ENCODE results near the gene CTDSP1. TPM values are rescaled to one million over a fixed set of nuclear protein-coding genes. Genes with fewer than 3 reads are reported as not detected.

CTDSP1 gene
- total RNA-seq, 2 donors from 2014 or later: 67.2 to 98.9 TPM

GRCh38 chr2:218367415-218368149 is 32.1 kb upstream of the CTDSP1 start:
- DNase-seq: peak; percentile 86 to 93 (median 89)
- Histone ChIP-seq H3K9me3 (no peaks in the 10 kb centered on the region), H3K36me3 (replicated peaks in 1 of 2; ENCODE audit: insufficient read depth in 1 of 2, low read depth in 2 of 2) (no peaks in the 10 kb centered on the region), H3K4me1 (peaks cover 8% of the 10 kb centered on the region), H3K27me3 (no peaks in the 10 kb centered on the region), H3K27ac (peak overlapping the region; percentile 64 to 95 (median 86)), H3K4me3 (peak overlapping the region; percentile 6 to 27)
- intact Hi-C loops (cut with DNase I): no loop called here
- peak in 1 of 7 experiments; percentile 16 for TF ChIP-seq CTCF (IDR thresholded peaks at IDR 0.05)
- peak; percentile 81 to 96 (median 94) for TF ChIP-seq POLR2A (IDR thresholded peaks at IDR 0.05)
- 2 to 22% methylated on average over 3 to 59 of the region's 60 CpGs for WGBS, 2 donors
- ATAC-seq: peak; percentile 96

- Histone ChIP-seq H3K36me3 (replicated peaks in 1 of 2; ENCODE audit: insufficient read depth in 1 of 2, low read depth in 2 of 2) (no peaks in the 10 kb centered on the region), H3K4me1 (peaks cover 8% of the 10 kb centered on the region), H3K9me3 (no peaks in the 10 kb centered on the region), H3K4me3 (peak overlapping the region; percentile 6 to 27), H3K27me3 (no peaks in the 10 kb centered on the region), H3K27ac (peak overlapping the region; percentile 64 to 95 (median 86))
- no peak for ATAC-seq
- intact Hi-C loops (cut with DNase I): no loop called here
- DNase-seq: no peak
- WGBS, 2 donors: 54 to 56% methylated on average over 16 to 21 of the region's 21 CpGs
- TF ChIP-seq CTCF (IDR thresholded peaks at IDR 0.05): no peak
Measured at GRCh38 chr2:218368150-218368528, 31.5 kb upstream of the CTDSP1 start.

- DNase-seq: peak in 1 of 4 donors; percentile 37
- TF ChIP-seq POLR2A (IDR thresholded peaks at IDR 0.05): peak in 1 of 3 donors; percentile 32
- no peak for TF ChIP-seq CTCF (IDR thresholded peaks at IDR 0.05)
- 41 to 56% methylated on average over 24 to 27 of the region's 27 CpGs for WGBS, 2 donors
- Histone ChIP-seq H3K9me3 (no peaks in the 10 kb centered on the region), H3K36me3 (replicated peaks in 1 of 2; ENCODE audit: insufficient read depth in 1 of 2, low read depth in 2 of 2) (no peaks in the 10 kb centered on the region), H3K27me3 (no peaks in the 10 kb centered on the region), H3K4me1 (peaks cover 8% of the 10 kb centered on the region), H3K27ac (peak overlapping the region in 2 of 4 donors; percentile 4 to 90), H3K4me3 (no peak overlapping the region)
- intact Hi-C loops (cut with DNase I): no loop called here
- ATAC-seq: no peak
Measured at GRCh38 chr2:218368621-218369153, 31.0 kb upstream of the CTDSP1 start.

GRCh38 chr2:218369330-218369729 is 30.3 kb upstream of the CTDSP1 start:
- ATAC-seq: no peak
- Histone ChIP-seq H3K4me3 (no peak overlapping the region), H3K27ac (peak overlapping the region in 2 of 4 donors; percentile 4 to 90), H3K36me3 (replicated peaks in 1 of 2; ENCODE audit: insufficient read depth in 1 of 2, low read depth in 2 of 2) (no peaks in the 10 kb centered on the region), H3K4me1 (peaks cover 8% of the 10 kb centered on the region), H3K27me3 (no peaks in the 10 kb centered on the region), H3K9me3 (no peaks in the 10 kb centered on the region)
- WGBS, 2 donors: 29 to 33% methylated on average over 2 of the region's 2 CpGs
- intact Hi-C loops (cut with DNase I): no loop called here
- TF ChIP-seq CTCF (IDR thresholded peaks at IDR 0.05): no peak
- no peak for TF ChIP-seq POLR2A (IDR thresholded peaks at IDR 0.05)
- no peak for DNase-seq

Data from body of pancreas (tissue), 4 donors.